VCaP (cell line): ENCODE data around the gene ZNF644.

Experiments used
- H3K27ac ChIP-seq: fragments of 450-650 bp; 2 replicates; pipeline ENCODE4 v1.5.1; 2017
- CTCF ChIP-seq: fragments of 450-650 bp; conservative IDR thresholded peaks from 2 replicates; pipeline ENCODE4 v1.5.1; 2017; ENCODE audit warnings: mild to moderate bottlenecking, moderate library complexity

ZNF644 gene

GRCh38 chr1:91018006-91018405, 3.8 kb downstream of the ZNF644 start:
- peak overlapping the region; percentile 19; the same call in 1 of the 2 replicates for H3K27ac ChIP-seq
- TF ChIP-seq CTCF: peak; percentile 70

- TF ChIP-seq CTCF: no peak
Observed at GRCh38 chr1:91015794-91016550, 5.9 kb downstream of the ZNF644 start.

GRCh38 chr1:91015358-91015780, 6.5 kb downstream of the ZNF644 start:
- no peak overlapping the region for H3K27ac ChIP-seq
- TF ChIP-seq CTCF: no peak

More at GRCh38 chr1:91015794-91016550, 5.9 kb downstream of the ZNF644 start:
- H3K27ac ChIP-seq: peak overlapping the region; percentile 19

DNA sequence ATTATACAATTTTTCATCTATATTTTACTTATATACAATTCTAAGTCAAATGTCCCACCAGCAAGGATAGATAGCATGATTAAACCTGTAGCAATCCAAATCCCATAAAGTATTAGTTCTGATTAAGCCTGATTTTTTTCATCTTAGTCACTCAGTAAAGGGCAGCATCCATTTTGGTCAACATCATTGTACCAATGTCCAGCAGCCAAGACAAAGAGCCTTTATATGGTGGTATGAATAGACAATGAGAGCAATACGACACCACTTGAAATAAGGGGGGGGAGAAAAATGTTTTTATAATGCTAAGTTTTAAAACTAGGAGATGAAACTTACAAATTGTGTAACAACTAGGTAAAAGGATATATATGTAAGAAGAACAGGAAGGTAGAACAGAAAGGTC, 7.4 kb downstream of the ZNF644 start:
- H3K27ac ChIP-seq: no peak overlapping the region
- TF ChIP-seq CTCF: no peak

DNA sequence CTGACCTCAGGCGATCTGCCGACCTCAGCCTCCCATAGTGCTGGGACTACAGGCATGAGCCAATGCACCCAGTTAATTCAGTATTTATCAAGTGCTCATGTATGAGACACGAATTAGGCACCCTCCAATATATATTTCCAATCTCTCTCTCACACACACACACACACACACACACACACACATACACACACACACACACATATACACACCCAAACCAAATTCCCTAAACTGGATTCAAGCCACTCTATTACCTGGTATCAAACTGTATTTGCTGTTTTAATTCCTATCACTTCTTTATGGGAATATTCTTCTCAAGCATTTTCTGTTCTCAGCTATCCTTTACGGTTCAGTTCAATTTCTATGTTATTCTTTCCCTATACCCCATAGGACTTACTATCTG, 8.5 kb downstream of the ZNF644 start:
- TF ChIP-seq CTCF: no peak
- H3K27ac ChIP-seq: no peak overlapping the region

GRCh38 chr1:91012196-91012595, 9.6 kb downstream of the ZNF644 start:
- no peak overlapping the region for H3K27ac ChIP-seq
- TF ChIP-seq CTCF: no peak

GRCh38 chr1:91011726-91012125, 10.1 kb downstream of the ZNF644 start:
- no peak overlapping the region for H3K27ac ChIP-seq
- TF ChIP-seq CTCF: no peak
